HG03378 (cell line): ENCODE results near the gene TNKS1BP1.
A peak's percentile ranks its signal among the peaks of the same experiment; 100 is the strongest.
"Not testable (repeated sequence)": the region's sequence is repeated elsewhere in the genome, so short reads cannot be mapped to it uniquely, and the experiment has no call there.

Experiments
- ATAC-seq: cut with Tn5 transposase; IDR thresholded peaks from one replicate; pipeline ENCODE4 v1.9.1; 2021; ENCODE audit warnings: mild to moderate bottlenecking, moderate library complexity; ENCODE audit not compliant: unreplicated experiment

TNKS1BP1 gene

GRCh38 chr11:57296205-57296604 lies 28.5 kb downstream of the TNKS1BP1 start:
- not testable (repeated sequence) for ATAC-seq

DNA sequence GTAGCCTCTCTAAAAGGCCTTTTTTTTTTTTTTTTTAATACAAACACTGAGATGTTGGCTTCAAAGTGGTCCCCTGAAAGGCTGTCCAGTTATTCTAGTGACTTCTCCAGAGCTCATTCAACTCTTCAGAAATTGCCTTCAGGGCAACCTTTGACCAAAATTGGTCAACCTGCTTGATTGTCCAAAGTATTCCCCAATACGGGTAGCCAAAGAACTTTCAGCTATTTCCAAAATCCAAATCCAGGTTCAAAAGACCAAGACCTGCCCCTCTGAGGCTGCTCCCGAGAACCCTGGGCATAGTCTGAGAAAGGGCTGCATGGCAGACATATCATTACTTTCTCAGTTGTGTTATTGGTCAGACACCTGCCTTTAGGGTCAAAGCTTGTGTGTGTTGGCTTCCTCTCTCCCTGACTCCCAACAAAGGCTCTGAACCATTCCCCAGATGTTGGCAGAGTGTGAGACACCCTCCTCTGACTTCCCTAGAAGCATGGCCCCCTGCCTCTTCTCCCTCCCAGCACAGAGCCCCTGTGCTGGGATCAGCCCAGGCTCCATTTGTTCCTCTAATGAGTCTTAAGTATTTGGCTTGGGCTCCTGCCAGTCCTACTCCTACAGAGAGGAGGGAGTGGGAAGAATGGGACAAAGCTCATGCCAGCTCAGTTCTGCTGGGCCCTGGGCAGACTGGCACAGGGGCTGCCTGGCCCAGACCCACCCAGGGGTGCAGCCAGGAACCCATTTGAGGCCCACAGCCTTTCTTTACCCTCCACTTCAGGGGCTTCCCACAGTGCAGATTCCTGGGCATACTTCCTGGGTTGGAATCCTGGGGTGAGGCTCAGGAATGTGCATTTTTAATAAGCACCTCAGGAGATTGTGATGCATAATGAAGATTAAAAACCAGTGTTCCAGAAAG lies 30.3 kb downstream of the TNKS1BP1 start:
- no peak for ATAC-seq

DNA sequence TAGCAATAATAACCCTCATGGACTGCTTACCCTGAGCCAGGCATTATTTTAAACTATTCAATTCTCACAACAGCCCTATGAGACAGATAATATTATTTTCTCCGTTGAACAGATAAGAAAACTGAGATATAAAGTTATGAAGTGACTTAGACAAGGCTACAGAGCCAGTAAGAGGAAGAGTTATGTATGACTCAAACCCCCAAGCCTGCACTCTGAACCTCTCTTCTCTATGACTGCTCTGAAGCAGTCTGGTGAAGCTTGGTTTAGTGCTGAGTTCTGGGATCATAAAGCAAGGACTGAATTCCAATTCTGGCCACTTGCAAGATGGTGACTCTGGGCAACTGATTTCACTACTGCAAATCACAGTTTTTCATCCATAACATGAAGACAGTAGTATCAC lies 34.5 kb downstream of the TNKS1BP1 start:
- no peak for ATAC-seq

DNA sequence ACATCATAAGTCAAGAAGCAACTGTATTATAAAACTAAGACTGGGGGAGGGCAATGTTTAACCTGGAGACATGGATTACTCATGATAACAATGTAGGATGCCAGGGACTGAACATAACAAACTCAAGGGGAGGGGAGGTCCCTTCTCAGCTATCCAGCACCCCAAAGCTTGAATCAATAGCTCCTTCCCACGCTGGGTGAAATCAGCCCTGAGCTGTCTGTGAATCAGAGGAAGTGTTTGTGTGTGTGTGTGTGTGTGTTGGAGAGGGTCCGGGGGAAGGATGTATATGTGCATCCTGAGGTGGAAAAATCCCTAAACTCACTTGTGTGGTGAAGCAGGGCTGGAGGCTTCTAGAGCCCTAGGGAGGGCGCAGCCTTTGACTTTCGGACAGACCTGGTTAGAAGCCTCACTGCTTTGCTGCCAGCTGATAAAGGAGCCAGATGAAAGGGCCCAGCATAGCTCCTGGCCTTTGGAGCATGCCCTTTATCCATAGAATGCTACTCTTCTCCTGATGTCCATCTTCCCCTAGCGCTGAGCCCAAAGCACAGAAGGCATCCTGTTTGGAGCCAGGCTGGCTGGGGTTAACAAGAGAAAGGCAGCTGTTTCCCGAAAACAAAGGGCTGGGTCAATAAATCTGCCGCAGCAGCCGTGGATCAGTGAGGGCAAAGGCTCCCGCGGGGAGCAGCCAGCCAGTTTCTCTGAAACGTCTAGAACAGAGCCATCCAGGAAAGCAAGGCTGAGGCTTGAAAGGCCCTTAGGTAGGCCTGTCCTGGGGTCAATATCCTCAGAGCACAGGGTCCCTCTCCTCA lies 35.8 kb downstream of the TNKS1BP1 start:
- ATAC-seq = no peak

DNA sequence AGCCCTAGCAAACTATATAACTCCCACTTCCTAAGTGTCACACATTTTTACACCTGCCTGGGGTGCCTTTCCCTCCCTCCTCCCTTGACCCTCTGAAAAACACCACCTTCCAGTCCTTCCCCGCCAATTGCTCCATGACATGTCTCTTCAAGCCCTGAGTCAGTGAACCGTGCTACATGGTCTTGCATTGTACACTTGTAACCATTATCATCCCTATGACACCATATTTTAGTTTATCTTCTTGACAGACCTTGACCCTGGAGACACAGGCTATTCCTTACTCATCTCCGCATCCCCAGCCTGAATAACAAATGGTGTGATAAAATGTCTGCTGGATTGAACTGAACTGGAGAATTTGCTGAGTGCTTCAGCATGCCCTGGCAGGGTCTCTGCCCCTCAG lies 36.9 kb downstream of the TNKS1BP1 start:
- ATAC-seq = no peak

- ATAC-seq = no peak
Observed at GRCh38 chr11:57283231-57283990, 41.3 kb downstream of the TNKS1BP1 start.

DNA sequence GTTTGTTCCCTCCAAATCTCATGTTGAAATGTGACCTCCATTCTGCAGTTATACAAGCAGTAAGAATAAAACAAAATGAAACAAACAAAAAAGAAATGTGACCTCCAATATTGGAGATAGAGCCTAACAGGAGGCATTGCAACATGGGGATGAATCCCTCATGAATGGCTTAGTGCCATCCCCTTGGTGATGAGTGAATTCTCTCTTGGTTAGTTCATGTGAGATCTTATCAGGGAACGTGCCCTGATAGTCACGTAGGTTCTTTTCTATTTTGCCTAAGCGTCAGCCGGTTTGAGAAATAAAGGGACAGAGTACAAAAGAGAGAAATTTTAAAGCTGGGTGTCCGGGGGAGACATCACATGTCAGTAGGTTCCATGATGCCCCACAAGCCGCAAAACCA lies 43.2 kb downstream of the TNKS1BP1 start:
- ATAC-seq = not testable (repeated sequence)

DNA sequence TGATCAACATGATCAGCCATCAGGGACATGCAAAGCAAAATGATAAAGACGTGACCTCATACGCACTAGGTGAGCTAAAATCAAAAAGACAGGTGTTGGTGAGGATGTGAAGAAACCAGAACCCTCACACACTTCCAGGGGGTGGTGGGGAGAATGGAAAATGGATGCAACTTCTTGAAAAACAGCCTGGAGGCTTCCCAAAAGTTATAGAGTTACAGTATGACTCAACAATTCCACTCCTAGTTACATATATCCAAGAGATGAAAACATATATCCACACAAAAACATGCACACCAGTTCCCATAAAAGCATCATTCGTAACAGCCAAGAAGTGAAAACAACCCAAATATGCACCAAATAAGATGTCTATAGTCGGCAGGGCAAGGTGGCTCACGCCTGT lies 45.6 kb downstream of the TNKS1BP1 start:
- no peak for ATAC-seq

- no peak for ATAC-seq
Observed at GRCh38 chr11:57278721-57279095, 46.0 kb downstream of the TNKS1BP1 start.

DNA sequence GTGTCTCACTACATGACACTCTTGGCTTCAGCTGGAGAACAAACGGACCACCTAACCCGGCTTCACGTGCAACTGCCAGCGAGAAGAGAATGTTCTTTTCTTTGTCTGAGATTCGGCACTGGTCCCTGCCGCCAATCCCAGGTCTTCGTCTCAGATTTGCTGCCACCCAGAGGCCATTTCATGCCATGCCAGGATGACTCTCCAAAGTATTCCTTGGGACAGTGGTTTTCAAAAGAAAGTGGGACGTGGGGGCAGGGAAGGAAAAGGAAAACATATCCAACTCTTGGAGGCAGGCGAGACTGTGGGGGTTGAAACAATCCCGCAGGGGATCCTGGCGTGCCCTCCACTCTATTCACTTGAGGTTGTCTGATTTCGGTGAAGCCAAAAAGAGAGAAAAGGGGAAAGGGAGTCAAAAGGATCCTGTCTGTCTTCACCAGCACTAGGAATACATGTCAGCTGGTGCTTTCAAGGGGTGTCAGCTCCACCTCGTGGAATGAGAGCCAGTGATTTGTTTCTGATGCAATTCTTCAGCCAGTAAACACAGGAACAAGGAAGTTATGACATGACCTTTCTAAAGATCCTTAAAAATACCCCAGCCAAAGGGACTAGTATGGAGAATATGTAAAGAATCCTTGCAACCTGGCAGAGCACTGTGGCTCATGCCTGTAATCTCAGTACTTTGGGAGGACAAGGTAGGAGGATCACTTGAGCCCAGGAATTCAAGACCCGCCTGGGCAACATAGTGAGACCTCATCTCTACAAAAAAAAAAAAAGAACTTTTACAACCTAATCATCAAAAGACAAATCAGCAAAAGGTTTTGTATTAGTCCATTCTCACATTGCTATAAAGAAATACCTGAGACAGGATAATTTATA lies 46.7 kb downstream of the TNKS1BP1 start:
- peak; percentile 85 for ATAC-seq

DNA sequence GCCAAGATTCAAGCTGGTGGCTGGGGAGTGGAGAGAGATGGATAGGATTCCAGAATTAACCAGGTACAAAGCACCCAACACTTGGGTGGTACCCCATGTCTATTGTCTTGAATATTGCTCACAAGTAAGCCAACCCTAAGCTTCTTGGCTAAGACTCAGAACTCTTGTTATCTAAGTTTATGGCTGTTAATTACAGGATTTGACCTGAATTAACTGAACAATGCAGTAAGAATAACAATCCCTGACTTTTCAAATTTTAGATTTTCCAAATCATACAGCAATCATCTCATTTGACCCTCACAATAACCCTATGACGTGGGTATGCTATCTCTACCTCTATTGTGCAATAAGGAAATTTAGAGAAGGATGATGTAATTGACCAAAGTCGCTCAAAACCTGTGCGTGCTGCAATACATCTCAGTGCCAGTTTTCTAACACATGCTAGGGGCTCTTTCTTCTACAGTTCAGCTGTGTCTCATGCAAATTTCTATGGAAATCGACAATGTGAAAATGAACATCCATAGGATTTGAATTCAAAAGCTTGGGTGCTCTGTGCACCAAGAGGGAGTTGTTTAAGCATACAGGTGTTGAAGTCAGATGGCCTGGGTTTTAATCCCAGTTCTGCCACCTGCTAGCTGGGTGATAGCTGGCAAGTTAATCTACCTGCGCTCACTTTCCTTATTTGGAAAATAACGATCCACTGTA lies 47.6 kb downstream of the TNKS1BP1 start:
- no peak for ATAC-seq

- no peak for ATAC-seq
Observed at GRCh38 chr11:57276169-57276970, 48.4 kb downstream of the TNKS1BP1 start.

GRCh38 chr11:57275582-57275981 lies 49.2 kb downstream of the TNKS1BP1 start:
- no peak for ATAC-seq

DNA sequence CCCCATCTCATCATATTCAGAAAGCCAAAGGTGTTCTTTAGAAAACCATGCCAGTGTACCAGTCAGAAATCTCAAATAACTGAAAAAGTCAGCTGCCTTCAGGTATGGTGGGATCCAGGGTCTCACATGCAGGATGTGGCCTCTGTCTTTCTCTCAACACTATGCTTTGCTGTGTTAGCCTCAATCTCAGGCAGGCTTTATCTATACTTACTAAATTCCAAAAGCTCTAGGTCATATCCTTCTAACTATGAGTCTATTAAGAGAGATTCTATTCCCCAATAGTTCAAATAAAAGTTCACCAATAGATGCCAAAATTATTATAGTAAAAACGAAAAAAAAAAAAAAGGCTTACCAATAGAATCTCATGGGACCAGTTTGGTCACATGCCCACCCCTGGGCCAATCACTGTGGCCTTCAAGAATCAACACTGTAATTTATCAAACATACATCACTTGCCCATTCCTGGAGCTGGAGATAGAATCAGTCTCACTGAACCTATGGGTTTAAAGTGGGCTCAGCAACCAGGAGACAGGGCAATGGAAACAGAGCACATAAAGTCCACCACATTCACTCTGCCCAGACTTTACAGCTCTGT lies 49.8 kb downstream of the TNKS1BP1 start:
- no peak for ATAC-seq

DNA sequence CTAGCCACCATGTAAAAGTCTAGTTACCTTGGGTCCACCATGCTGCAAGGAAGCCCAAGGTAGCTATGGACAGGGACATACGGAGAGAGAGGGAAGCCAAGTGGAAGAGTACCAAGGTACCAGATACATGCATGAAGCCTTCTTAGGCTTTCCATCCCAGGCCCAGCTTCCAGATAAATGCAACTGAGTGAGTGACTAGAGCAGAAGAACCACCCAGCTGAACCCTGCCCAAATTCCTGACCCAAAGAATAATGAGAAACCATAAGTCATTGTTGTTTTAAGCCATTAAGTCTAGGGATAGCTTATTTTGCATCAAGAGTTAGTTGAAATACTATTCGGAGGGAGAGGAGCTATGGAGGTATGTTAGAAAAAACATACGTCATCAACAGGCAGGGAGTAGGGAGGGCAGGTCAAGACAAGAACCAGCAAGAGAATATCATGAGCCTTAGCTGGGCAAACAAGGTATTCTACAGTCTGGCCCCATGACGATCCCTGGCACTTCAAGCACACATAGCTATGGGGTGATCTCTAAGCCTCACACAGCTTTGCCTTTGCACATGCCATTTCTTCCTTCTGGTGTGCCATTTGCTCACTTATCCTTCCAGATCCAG lies 51.2 kb downstream of the TNKS1BP1 start:
- ATAC-seq = no peak

- ATAC-seq = no peak
Observed at GRCh38 chr11:57269571-57270021, 55.2 kb downstream of the TNKS1BP1 start.

DNA sequence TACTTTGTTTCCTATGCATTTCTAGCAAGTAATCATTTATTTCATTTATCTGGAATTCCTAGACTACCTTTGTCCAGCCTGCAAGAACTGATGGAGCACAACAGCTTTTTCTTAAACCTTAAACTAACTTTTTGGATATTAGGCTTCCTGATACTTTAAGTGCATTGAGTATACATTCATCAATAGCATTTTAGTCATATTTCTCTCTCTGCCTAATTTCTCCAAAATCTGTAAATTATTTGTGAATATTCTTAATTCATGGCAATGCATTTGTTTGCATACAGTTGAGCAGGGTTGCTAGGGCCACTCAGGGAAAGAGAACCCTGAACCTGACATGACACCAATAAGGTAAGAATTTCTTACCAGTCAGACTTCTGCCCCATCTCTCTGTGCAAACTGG lies 58.6 kb downstream of the TNKS1BP1 start:
- ATAC-seq = no peak

DNA sequence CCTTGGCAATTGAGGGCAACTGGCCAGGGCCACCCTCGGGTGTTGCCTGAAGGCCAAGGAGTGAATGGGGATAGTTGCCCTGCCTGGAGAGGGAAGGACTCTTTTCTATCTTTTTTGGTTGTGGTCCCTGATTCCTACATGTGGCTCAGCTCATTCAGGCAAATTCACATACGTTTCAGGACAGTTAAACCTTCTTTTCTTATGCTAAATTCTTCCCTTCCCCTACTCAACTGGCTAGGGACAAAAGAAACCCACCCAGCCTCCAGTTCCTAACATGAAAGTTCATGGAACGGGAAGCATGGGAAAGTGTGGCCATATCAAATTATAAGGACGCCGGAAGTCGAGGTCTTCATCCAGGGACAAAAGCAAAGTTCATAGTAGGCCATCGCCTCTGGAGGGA lies 61.4 kb downstream of the TNKS1BP1 start:
- ATAC-seq = no peak
